ENCODE data around the gene FAM180B.

GRCh38 chr11:47558695-47559094 is 27.8 kb upstream of the FAM180B start:
- TF ChIP-seq CHD4 (IDR thresholded peaks at IDR 0.05; ENCODE audit: borderline replicate concordance, low read length) = no peak
- no peak for TF ChIP-seq SMAD1 (CRISPR knock-in tag; IDR thresholded peaks at IDR 0.05; ENCODE audit: borderline replicate concordance, low read depth)
- no peak for TF ChIP-seq POLR2A (IDR thresholded peaks at IDR 0.05; ENCODE audit: insufficient read depth in 1 of 2, low read depth in 2 of 2, low read length in 2 of 2)
- no peak for TF ChIP-seq CTCF (CRISPR knock-in tag; IDR thresholded peaks at IDR 0.05)
- TF ChIP-seq SATB2 (CRISPR knock-in tag; IDR thresholded peaks at IDR 0.05) = no peak
- TF ChIP-seq ZNF205 (CRISPR knock-in tag; IDR thresholded peaks at IDR 0.05) = no peak
- TF ChIP-seq EZH2 (conservative IDR thresholded peaks at IDR 0.05; ENCODE audit: low read depth, low read length) = no peak
- no peak for TF ChIP-seq FOXP1 (IDR thresholded peaks at IDR 0.05)
- TF ChIP-seq FOXP1 (CRISPR knock-in tag; IDR thresholded peaks at IDR 0.05) = no peak
- no peak for TF ChIP-seq JARID2 (CRISPR knock-in tag; IDR thresholded peaks at IDR 0.05; ENCODE audit: insufficient replicate concordance)
